GM19238 (cell line): ENCODE measurements around the gene RBP3.

Experiments used
- DNase-seq: peaks from one replicate; pipeline ENCODE4 v3.0.0; 2011; ENCODE audit warnings: low spot score; ENCODE audit not compliant: insufficient read length

RBP3 gene

GRCh38 chr10:47318706-47319105 is 29.5 kb upstream of the RBP3 start:
- DNase-seq, result no peak

- DNase-seq, result no peak
Measured at GRCh38 chr10:47319784-47320183, 28.4 kb upstream of the RBP3 start.

- no peak for DNase-seq
Measured at GRCh38 chr10:47320812-47321211, 27.4 kb upstream of the RBP3 start.

GRCh38 chr10:47321521-47322195 is 26.5 kb upstream of the RBP3 start:
- DNase-seq, result no peak

- DNase-seq, result no peak
Measured at GRCh38 chr10:47322300-47323061, 25.7 kb upstream of the RBP3 start, which contains the start of gene GDF2. GDF2 (plus strand) TSS chr10:47322454; CDS start chr10:47322669, 215 bp downstream.

GRCh38 chr10:47323087-47323486 is 25.1 kb upstream of the RBP3 start:
- no peak for DNase-seq

- no peak for DNase-seq
Measured at GRCh38 chr10:47323636-47324296, 24.4 kb upstream of the RBP3 start.

- DNase-seq, result no peak
Measured at GRCh38 chr10:47325303-47326291, 22.6 kb upstream of the RBP3 start.

- no peak for DNase-seq
Measured at GRCh38 chr10:47326306-47326926, 21.7 kb upstream of the RBP3 start.

GRCh38 chr10:47326927-47327330 is 21.2 kb upstream of the RBP3 start:
- DNase-seq, result no peak

- DNase-seq, result no peak
Measured at GRCh38 chr10:47329855-47330254, 18.3 kb upstream of the RBP3 start.

GRCh38 chr10:47330366-47330765 is 17.8 kb upstream of the RBP3 start:
- no peak for DNase-seq

- no peak for DNase-seq
Measured at GRCh38 chr10:47330804-47331203, 17.4 kb upstream of the RBP3 start.

GRCh38 chr10:47331491-47331890 is 16.7 kb upstream of the RBP3 start:
- no peak for DNase-seq

- no peak for DNase-seq
Measured at GRCh38 chr10:47331954-47332353, 16.2 kb upstream of the RBP3 start.

GRCh38 chr10:47332371-47332770 is 15.8 kb upstream of the RBP3 start:
- DNase-seq, result no peak

- no peak for DNase-seq
Measured at GRCh38 chr10:47332946-47333345, 15.2 kb upstream of the RBP3 start.

- DNase-seq, result no peak
Measured at GRCh38 chr10:47333532-47333931, 14.6 kb upstream of the RBP3 start.

GRCh38 chr10:47334466-47335295 is 13.5 kb upstream of the RBP3 start:
- no peak for DNase-seq

- no peak for DNase-seq
Measured at GRCh38 chr10:47335906-47336305, 12.3 kb upstream of the RBP3 start.
